SH-SY5Y (cell line): ENCODE data around the gene CEMIP.

Source experiments
- GATA2 ChIP-seq: IDR thresholded peaks from 2 replicates; pipeline ENCODE4 v1.6.1; 2011; ENCODE audit warnings: mild to moderate bottlenecking, low read depth, low read length
- GATA3 ChIP-seq: IDR thresholded peaks from 2 replicates; pipeline ENCODE4 v1.6.1; 2011; ENCODE audit warnings: low read depth, mild to moderate bottlenecking, low read length, moderate library complexity

DNA sequence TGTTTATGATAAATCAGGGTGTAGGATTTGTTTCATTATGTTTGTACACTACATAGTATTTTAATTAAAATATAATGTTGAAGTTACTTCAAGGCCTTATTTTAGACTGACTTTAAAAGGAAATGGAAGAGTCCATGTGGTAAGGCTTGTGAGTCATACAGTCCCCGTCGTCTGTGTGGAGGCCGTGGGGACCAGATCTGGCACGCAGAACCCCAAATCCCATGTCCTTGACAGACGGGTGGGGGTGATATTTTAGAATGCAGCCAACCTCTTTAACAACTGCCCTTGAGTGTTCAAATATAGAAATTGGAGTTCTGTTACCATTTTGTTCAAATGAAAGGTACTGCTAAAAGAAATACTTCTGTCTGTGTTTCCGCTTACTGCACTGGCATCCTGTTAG lies 48.2 kb upstream of the CEMIP start:
- no peak for TF ChIP-seq GATA3
- no peak for TF ChIP-seq GATA2
